SK-N-DZ (cell line): Measurements from ENCODE around the gene LRRC75B. TPM values are rescaled to one million over a fixed set of nuclear protein-coding genes. Genes with fewer than 3 reads are reported as not detected.
"Not testable (repeated sequence)": the region's sequence is repeated elsewhere in the genome, so short reads cannot be mapped to it uniquely, and the experiment has no call there.

Experiments
- DNase-seq: peaks from one replicate; pipeline ENCODE4 v3.0.0-alpha.2; 2015; ENCODE audit warnings: low spot score
- polyA plus RNA-seq, 2 experiments: library from polyadenylated mRNA; depleted of rRNA; stranded (reverse); fragments of >200 nt; gene quantifications; 2 replicates each; pipeline ENCODE4 v1.2.3, GENCODE V29; 2014

The LRRC75B gene
- polyA plus RNA-seq (2014; cell fraction: cytosol; rRNA removed) = 22.5 and 24.4 TPM in 2 replicates
- 106 and 143 TPM in 2 replicates for polyA plus RNA-seq (2014; cell fraction: nucleus; rRNA removed)

GRCh38 chr22:24592851-24593558 lies at the start of gene LRRC75B:
LRRC75B (minus strand) TSS chr22:24593073; CDS start chr22:24593039, 34 bp downstream.
- DNase-seq = peak; percentile 86

DNA sequence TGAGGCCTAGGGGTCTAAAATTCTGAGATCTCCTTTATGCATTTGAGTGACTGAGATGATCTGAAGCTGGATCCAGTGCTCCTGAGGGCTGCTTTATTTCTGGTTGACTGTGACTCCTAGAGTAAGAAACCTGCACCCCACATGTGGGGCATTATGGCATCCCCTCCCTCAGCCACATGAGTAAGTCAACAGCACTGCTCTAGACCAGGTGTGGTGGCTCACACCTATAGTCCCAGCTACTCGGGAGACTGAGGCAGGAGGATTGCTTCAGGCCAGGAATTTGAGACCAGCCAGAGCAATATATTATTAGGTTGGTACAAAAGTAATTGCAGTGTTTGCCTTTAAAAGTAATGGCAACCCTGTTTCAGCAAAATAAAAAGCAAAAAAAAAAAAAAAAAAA lies 49.4 kb upstream of the LRRC75B start:
- not testable (repeated sequence) for DNase-seq

DNA sequence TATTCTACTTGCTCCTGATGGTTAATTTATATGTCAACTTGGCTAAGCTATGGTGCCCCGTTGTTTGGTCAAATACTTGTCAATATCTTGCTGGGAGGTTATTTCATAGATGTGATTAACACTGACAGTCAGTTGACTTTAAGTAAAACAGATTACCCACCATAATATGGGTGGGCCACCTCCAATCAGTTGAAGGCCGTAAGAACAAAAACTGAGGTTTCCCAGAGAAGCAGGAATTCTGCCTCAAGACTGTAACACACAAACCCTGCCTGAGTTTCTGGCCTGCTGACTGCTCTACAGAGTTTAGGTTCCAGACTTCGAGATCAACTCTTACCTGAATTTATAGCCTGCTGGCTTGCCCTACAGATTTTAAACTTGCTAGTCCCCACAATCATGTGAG lies 43.6 kb upstream of the LRRC75B start:
- not testable (repeated sequence) for DNase-seq

DNA sequence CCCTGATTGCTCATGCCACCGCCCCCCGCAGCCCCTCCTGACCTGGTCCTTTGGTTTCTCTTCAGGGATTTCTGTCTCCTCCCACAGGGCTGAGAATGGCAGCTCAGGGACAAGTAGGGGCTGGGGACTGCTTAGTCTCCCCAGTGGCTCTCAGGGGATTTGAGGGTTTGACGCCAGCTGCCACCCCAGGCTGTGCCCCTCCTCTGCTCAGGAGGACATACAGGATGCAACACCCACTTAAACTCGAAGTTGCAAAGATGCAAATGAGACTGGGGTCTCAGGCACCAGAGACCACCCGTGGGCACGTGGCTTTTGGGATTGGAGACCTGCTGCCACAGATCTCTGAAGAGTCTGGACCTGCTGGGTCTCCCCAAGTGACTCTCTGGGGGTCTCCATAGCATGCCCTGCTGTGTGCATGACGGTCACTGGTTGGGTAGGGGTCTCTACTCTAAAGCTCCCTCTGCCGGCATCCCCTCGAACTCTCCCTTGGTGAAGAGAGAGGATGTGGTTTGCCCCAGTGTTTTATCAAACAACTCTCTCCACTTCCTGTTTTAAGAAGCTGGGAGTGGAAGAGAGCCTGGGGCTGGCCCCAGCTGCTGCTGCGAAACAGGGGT lies 42.0 kb upstream of the LRRC75B start:
- DNase-seq = peak; percentile 40

GRCh38 chr22:24633231-24634023 lies 40.6 kb upstream of the LRRC75B start:
- DNase-seq = not testable (repeated sequence)

GRCh38 chr22:24632642-24633041 lies 39.8 kb upstream of the LRRC75B start:
- DNase-seq = not testable (repeated sequence)

DNA sequence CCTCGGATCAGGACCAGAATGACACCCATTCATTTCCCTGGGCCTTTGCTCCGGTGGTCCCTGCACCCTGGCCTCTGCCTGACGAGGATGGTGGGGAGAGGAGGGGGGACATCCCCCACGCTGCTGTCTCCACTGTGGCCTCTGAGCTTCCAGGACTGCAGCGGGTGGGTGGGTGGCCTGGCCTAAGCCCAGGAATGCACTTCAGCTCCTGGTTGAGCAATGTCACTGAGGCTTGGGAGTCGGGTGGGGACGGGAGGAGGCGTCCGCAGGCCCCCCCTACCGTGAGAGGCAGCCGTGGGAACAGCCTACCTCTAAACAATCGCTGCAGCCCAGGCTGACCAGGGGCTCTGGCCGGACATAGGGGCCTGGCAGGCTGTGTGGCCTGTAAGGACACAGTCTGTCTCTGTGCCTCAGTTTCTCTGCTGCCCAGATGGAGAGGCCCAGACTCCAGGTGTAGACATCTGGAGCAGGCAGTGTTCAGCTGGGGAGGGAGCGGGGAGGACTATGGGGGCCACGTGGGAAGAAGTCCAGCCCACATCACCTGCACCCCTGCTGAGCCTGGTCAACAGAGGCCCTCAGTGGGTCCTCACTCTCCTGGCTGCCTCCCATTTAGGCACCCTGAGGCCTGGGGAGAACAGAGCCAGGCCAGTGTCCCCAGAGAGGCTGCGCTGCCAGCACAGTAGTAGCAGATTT lies 38.7 kb upstream of the LRRC75B start:
- DNase-seq = not testable (repeated sequence)

- DNase-seq = not testable (repeated sequence)
These were observed 38.0 kb upstream of the LRRC75B start for GRCh38 chr22:24630812-24631427.

GRCh38 chr22:24629069-24629468 lies 36.2 kb upstream of the LRRC75B start:
- DNase-seq = not testable (repeated sequence)

- not testable (repeated sequence) for DNase-seq
These were observed 35.0 kb upstream of the LRRC75B start for GRCh38 chr22:24627911-24628310.

DNA sequence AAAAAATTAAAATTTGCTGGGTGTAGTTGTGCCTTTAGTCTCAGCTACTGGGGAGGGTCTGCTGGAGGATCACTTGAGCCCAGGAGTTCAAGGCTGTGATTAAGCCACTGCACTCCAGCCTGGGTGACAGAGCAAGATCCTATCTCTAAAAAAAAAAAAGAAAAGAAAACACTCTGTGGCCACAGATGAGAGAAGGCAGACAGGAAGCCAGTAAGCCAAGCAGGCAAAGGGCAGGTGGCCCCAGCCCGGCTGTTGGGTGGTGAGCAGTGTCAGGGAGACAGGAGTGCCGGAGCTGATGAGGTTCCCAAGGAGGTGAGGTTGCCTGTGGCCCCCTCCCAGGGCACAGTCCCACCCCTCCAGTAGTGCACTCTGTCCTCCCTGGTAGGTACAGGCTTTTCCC lies 29.7 kb upstream of the LRRC75B start:
- DNase-seq = peak; percentile 64

- not testable (repeated sequence) for DNase-seq
These were observed 28.4 kb upstream of the LRRC75B start for GRCh38 chr22:24621244-24621643.

GRCh38 chr22:24614794-24615193 lies 21.9 kb upstream of the LRRC75B start:
- not testable (repeated sequence) for DNase-seq

DNA sequence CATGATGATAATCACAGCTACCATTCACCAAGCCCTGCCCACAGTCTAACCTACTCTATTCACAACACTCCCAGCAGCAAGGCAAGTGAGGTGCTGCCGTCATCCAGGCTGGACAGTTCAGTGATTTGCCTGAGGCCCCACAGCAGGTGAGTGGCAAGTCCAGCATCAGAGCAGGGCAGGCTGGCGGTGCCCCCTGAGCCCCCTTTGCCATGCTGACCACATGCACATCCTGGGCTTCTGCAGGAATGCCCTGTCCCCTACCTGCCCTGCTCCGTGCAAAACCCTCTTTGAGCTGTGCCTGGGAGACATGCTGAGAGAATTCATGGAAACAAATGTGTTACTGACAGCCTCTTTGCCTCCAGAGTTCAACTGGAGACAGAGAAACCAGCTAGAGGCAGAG lies 17.0 kb upstream of the LRRC75B start:
- DNase-seq = not testable (repeated sequence)

- not testable (repeated sequence) for DNase-seq
These were observed 15.5 kb upstream of the LRRC75B start for GRCh38 chr22:24608327-24608726.

DNA sequence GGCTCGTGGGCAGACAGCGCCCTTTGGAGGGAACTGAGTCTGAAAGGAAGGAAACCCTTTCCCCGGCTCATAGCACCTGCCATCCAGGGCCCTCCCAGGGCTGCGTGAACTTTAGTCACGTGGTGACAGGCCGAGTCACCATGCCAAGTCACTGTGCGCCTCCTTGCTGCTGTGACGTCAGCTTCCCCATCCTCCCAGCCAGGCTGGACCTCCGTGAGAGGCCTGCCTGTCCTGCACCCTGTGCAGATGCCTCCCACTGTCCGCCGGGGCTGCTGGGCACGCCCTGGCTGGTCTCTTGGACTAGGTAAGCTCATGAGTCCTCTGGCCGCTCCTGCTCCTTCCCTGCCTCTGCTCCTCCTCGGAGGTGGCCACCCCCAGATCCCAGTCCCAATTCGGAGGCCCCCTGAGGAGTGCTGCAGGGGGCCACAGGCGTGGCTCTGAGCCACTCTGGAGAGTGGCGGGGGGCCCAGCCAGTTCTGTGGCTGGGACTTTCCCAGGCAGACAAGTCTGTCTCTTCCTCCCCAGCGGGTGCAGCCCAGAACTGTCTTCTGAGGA lies 14.6 kb upstream of the LRRC75B start:
- DNase-seq = peak; percentile 84

DNA sequence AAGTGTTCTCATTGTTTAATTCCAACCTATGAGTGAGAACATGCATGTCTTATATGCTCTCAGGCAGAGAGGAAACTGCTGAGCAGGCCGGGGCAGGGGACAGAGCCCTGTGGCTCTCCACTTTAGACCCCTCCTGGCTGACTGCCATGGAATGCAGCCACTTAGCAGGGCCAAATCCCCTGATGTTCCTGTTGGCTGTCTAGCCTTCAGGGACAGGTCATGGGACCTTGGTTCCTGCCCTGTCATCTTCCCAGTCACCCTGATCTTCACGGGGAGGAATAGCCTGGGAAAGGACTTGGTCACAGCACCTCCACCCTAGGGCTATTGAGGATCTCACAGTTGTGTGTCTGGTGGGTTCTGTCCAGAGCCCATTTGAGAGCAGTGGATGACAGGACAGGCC lies 13.5 kb upstream of the LRRC75B start:
- DNase-seq = not testable (repeated sequence)

- DNase-seq = not testable (repeated sequence)
These were observed 11.1 kb upstream of the LRRC75B start for GRCh38 chr22:24603770-24604629.
